Adrenal gland (tissue), 12 donors: Measurements from ENCODE around the gene GKN1. TPM values are rescaled to one million over a fixed set of nuclear protein-coding genes. Genes with fewer than 3 reads are reported as not detected.

Source experiments
- DNase-seq, 7 donors: peaks; one replicate each; pipeline ENCODE4 v3.0.0-alpha.2; 2019 to 2020
- H3K27ac ChIP-seq, 5 donors: fragments of 200-600 bp; sonication (generic) in 4 of 5; 1 replicate in 3 of 5; 2 replicates in 2 of 5; pipeline versions ENCODE4 v1.5.1 to v1.8.0; 2016 to 2020; ENCODE audit warnings: mild to moderate bottlenecking in 1 of 5
- H3K27me3 ChIP-seq: fragments of 200-600 bp; 2 replicates; pipeline ENCODE4 v1.8.0; 2021
- H3K36me3 ChIP-seq, 2 donors: fragments of 200-600 bp; replicated peaks in 1 of 2; 1 replicate in 1 of 2; 2 replicates in 1 of 2; pipeline versions ENCODE4 v1.5.1 to v1.8.0; 2018 to 2022
- H3K4me1 ChIP-seq, 2 donors: fragments of 200-600 bp; replicated peaks in 1 of 2; 1 replicate in 1 of 2; 2 replicates in 1 of 2; pipeline versions ENCODE4 v1.5.1 to v1.8.0; 2018 to 2021
- H3K4me3 ChIP-seq, 4 donors: fragments of 200-600 bp; sonication (generic) in 3 of 4; one replicate each; pipeline ENCODE4 v1.5.1; 2016 to 2018
- H3K9me3 ChIP-seq, 3 donors: fragments of 200-600 bp; sonication (generic) in 1 of 3; replicated peaks in 1 of 3; 1 replicate in 2 of 3; 2 replicates in 1 of 3; pipeline versions ENCODE4 v1.5.1 to v1.8.0; 2016 to 2021
- CTCF ChIP-seq, 6 experiments: fragments of 450-650 bp in 4 of 6; fragments of 200-600 bp in 2 of 6; sonication (generic) in 1 of 6; IDR thresholded peaks; 1 replicate in 5 of 6; 2 replicates in 1 of 6; pipeline versions ENCODE4 v1.5.1 to v1.8.0; 2016 to 2021; ENCODE audit warnings: antibody characterized with exemption in 6 of 6, mild to moderate bottlenecking in 2 of 6, moderate library complexity in 1 of 6
- POLR2A ChIP-seq, 2 donors: fragments of 450-650 bp; IDR thresholded peaks; one replicate each; pipeline ENCODE4 v1.6.1; 2017; ENCODE audit warnings: antibody characterized with exemption in 2 of 2, mild to moderate bottlenecking in 2 of 2, moderate library complexity in 1 of 2
- WGBS, 4 donors: extraction: QIAGEN DNeasy Blood & Tissue Kit in 2 of 4; methylation state at CpG; one replicate each; pipeline versions ENCODE4 v1.1.5 to v1.1.7; 2013 to 2017; 5-methylcytosine and 5-hydroxymethylcytosine counted together
- intact Hi-C, 2 donors: fragments of 100-400 bp; cut with DNase I; formaldehyde crosslinking; loops; one replicate each; pipeline versions ENCODE4 v1.14.1 to v1.15.0; 2022 to 2023
- polyA plus RNA-seq, 3 donors: library from polyadenylated mRNA; stranded (reverse); fragments of 200-250 nt in 2 of 3; fragments of 350-450 nt in 1 of 3; fragmentation: Illumina TruSeq in 1 of 3; extraction: RNeasy Lipid Tissue Mini Kit (QIAGEN cat#74804) in 1 of 3; gene quantifications; one replicate each; pipeline ENCODE4 v1.2.3, GENCODE V29; 2013 to 2014
- total RNA-seq, 9 donors: library from RNA; depleted of rRNA in 4 of 9; stranded (reverse); fragments of >200 nt in 4 of 9; fragments of 120-200 nt in 1 of 9; fragmentation: NEBNext Ultra II Directional in 1 of 9; extraction: Animal tissue kit (Norgen Biotek cat#: 25700) in 1 of 9; gene quantifications; one replicate each; pipeline versions ENCODE4 v1.1.0 to v1.2.4, GENCODE V29; 2013 to 2023
- donor health status: healthy with polysubstance abuse.
- donor health status: Bipolar disorder and iron deficiency.
- donor health status: DM: yes; HTN: yes; CAD: no.
- donor health status: DM: no; HTN: no; CAD: no.
- donor health status: DM: no; HTN: no; CAD: no.
- donor health status: DM: yes; HTN: yes; CAD: no.

GKN1 gene
- total and polyA plus RNA-seq, 12 donors: 0.31 to 2.9 (median 1.5) TPM; not detected in 3

- WGBS, 4 donors: 59 to 87% (median 80%) methylated on average over 9 of the region's 9 CpGs
- TF ChIP-seq POLR2A (IDR thresholded peaks at IDR 0.05) (no peak), CTCF (IDR thresholded peaks at IDR 0.05) (no peak)
- Histone ChIP-seq H3K4me1 (peaks cover 6 to 7% of the 10 kb centered on the region in 2 donors), H3K27ac (no peak overlapping the region), H3K27me3 (no peaks in the 10 kb centered on the region), H3K9me3 (no peaks in the 10 kb centered on the region), H3K36me3 (no peaks in the 10 kb centered on the region), H3K4me3 (no peak overlapping the region)
- DNase-seq: no peak
- intact Hi-C loops: no loop called here
These were observed 670 bp downstream of the GKN1 start for GRCh38 chr2:68974946-68975665.

DNA sequence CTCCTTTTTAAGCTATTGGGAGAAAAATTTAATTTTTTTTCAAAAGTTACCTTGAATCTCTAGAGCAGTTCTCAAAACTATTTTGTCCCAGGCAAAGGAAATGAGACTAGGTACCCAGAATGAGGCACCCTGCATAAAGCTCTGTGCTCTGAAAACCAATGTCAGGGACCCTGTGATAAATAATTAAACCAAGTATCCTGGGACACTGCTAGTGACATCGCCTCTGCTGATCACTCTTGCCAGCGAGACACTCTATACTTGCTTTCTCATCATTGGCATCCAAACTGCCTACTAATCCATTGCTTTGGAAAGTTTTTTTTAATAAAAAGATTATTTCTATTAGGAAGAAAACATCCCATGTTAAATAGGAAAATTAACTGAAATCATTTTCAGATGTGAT is 1.4 kb downstream of the GKN1 start:
- H3K4me1 ChIP-seq: peaks cover 6 to 7% of the 10 kb centered on the region in 2 donors
- no peak for DNase-seq
- H3K4me3 ChIP-seq: no peak overlapping the region
- no peaks in the 10 kb centered on the region for H3K9me3 ChIP-seq
- H3K27me3 ChIP-seq: no peaks in the 10 kb centered on the region
- no peak overlapping the region for H3K27ac ChIP-seq
- intact Hi-C loops: no loop called here
- no peak for TF ChIP-seq CTCF (IDR thresholded peaks at IDR 0.05)
- no peak for TF ChIP-seq POLR2A (IDR thresholded peaks at IDR 0.05)
- 96 to 100% (median 98%) methylated on average over 2 of the region's 2 CpGs for whole genome bisulfite sequencing, 4 donors
- no peaks in the 10 kb centered on the region for H3K36me3 ChIP-seq

- Histone ChIP-seq H3K27ac (no peak overlapping the region), H3K27me3 (no peaks in the 10 kb centered on the region), H3K4me1 (peaks cover 6 to 7% of the 10 kb centered on the region in 2 donors), H3K4me3 (no peak overlapping the region), H3K9me3 (no peaks in the 10 kb centered on the region), H3K36me3 (no peaks in the 10 kb centered on the region)
- TF ChIP-seq POLR2A (IDR thresholded peaks at IDR 0.05): no peak
- no peak for TF ChIP-seq CTCF (IDR thresholded peaks at IDR 0.05)
- intact Hi-C loops: no loop called here
- WGBS, 4 donors: 87 to 92% (median 90%) methylated on average over 4 of the region's 4 CpGs
- DNase-seq: no peak
These were observed 3.0 kb downstream of the GKN1 start for GRCh38 chr2:68977453-68977852.

DNA sequence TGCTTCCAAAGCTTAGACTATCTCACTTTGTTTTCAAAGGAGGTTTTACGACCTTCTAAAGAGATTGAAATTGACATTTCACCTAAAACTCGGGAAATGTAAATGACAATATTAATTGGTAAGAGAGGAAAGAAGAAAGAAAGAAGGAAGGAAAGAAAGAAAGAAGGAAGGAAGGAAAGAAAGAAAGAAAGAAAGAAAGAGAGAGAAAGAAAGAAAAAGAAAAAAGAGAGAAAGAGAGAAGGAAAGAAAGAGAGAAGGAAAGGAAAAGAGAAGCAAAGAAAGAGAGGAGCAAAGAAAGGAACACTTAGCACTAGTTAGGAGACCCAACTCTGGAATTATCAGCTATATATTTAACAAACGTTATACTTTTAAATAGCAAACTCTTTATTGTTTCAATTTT is 3.7 kb downstream of the GKN1 start:
- no peaks in the 10 kb centered on the region for H3K27me3 ChIP-seq
- intact Hi-C loops: no loop called here
- no peaks in the 10 kb centered on the region for H3K36me3 ChIP-seq
- TF ChIP-seq CTCF (IDR thresholded peaks at IDR 0.05): no peak
- no peak for TF ChIP-seq POLR2A (IDR thresholded peaks at IDR 0.05)
- no peaks in the 10 kb centered on the region for H3K9me3 ChIP-seq
- 46 to 62% (median 52%) methylated on average over 3 of the region's 3 CpGs for WGBS, 4 donors
- H3K27ac ChIP-seq: no peak overlapping the region
- no peak overlapping the region for H3K4me3 ChIP-seq
- peaks cover 6 to 7% of the 10 kb centered on the region in 2 donors for H3K4me1 ChIP-seq
- no peak for DNase-seq
